ENCODE measurements around the gene LUZP1.

DNA sequence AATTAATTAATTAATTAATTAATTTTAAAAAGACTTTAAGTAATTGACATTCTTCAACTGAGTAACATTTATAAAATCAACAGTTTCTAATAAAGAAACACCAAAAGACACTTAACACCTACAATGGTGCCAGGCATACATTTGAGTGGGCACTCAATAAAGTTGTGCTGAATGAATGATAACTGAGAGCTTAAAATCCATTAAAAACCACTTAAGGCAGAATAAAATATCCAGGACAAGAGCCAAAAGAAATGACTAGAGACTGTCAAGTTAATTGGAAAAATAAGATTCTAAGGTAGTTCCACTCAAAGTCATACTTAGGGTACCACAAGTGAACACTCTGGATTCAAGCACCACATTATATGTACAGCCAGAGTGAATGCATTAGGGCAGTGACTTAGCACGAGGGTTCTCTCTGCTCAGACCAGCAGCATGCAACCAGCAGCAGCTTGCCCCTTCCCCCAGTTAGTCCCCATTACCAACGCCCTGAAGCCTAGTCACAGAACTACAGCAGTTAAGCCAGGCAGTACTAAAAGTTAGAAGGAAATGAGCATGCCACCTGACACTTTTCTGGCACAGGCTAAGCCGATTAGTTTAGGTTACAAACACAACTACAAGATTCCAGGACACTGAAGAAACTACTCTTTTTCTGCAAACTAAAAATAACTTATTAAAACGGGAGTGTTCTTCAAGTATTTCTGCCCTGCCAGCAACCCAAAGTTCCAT is 46.5 kb downstream of the LUZP1 start:
- TF ChIP-seq, protein P1, sequence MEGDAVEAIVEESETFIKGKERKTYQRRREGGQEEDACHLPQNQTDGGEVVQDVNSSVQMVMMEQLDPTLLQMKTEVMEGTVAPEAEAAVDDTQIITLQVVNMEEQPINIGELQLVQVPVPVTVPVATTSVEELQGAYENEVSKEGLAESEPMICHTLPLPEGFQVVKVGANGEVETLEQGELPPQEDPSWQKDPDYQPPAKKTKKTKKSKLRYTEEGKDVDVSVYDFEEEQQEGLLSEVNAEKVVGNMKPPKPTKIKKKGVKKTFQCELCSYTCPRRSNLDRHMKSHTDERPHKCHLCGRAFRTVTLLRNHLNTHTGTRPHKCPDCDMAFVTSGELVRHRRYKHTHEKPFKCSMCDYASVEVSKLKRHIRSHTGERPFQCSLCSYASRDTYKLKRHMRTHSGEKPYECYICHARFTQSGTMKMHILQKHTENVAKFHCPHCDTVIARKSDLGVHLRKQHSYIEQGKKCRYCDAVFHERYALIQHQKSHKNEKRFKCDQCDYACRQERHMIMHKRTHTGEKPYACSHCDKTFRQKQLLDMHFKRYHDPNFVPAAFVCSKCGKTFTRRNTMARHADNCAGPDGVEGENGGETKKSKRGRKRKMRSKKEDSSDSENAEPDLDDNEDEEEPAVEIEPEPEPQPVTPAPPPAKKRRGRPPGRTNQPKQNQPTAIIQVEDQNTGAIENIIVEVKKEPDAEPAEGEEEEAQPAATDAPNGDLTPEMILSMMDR (IDR thresholded peaks at IDR 0.05), result no peak
- no peak for TF ChIP-seq POLR2A (IDR thresholded peaks at IDR 0.05)
- TF ChIP-seq EP300 (IDR thresholded peaks at IDR 0.05), result no peak

Measured in tibial nerve (tissue), 4 donors.